Smooth muscle cell (in vitro differentiated cells): ENCODE data around the gene SH3GLB1. TPM values are rescaled to one million over a fixed set of nuclear protein-coding genes. Genes with fewer than 3 reads are reported as not detected.
A peak's percentile ranks its signal among the peaks of the same experiment; 100 is the strongest.
"Not testable (repeated sequence)": the region's sequence is repeated elsewhere in the genome, so short reads cannot be mapped to it uniquely, and the experiment has no call there.

Source experiments
- DNase-seq: peaks from one replicate; lab custom pipeline; 2025; ENCODE audit not compliant: unreplicated experiment; lab: John Stamatoyannopoulos, UW
- H2AFZ ChIP-seq: fragments of 200-600 bp; sonication (generic); 2 replicates; pipeline ENCODE4 v1.6.0; 2016; ENCODE audit warnings: antibody characterized with exemption, low read depth, mild to moderate bottlenecking
- H3F3A ChIP-seq: fragments of 200-600 bp; sonication (generic); 2 replicates; pipeline ENCODE4 v1.6.0; 2017; ENCODE audit warnings: antibody characterized with exemption, low read depth
- H3K27ac ChIP-seq: fragments of 200-600 bp; sonication (generic); 2 replicates; pipeline ENCODE4 v1.5.1; 2016; ENCODE audit warnings: low read depth, mild to moderate bottlenecking
- H3K27me3 ChIP-seq: fragments of 200-600 bp; sonication (generic); 2 replicates; pipeline ENCODE4 v1.6.1; 2016; ENCODE audit warnings: low read depth, mild to moderate bottlenecking
- H3K36me3 ChIP-seq: fragments of 200-600 bp; sonication (generic); 2 replicates; pipeline ENCODE4 v1.5.1; 2016; ENCODE audit warnings: low read depth
- H3K4me1 ChIP-seq: fragments of 200-600 bp; sonication (generic); 2 replicates; pipeline ENCODE4 v1.5.1; 2016; ENCODE audit warnings: low read depth
- H3K4me2 ChIP-seq: fragments of 200-600 bp; sonication (generic); 2 replicates; pipeline ENCODE4 v1.6.0; 2016; ENCODE audit warnings: mild to moderate bottlenecking
- H3K4me3 ChIP-seq: fragments of 200-600 bp; sonication (generic); 2 replicates; pipeline ENCODE4 v1.5.1; 2016; ENCODE audit warnings: mild to moderate bottlenecking
- H3K79me2 ChIP-seq: fragments of 200-600 bp; sonication (generic); 2 replicates; pipeline ENCODE4 v1.6.0; 2016; ENCODE audit warnings: low read depth, mild to moderate bottlenecking
- H3K9ac ChIP-seq: fragments of 200-600 bp; sonication (generic); 2 replicates; pipeline ENCODE4 v1.6.0; 2016; ENCODE audit warnings: low read depth
- H3K9me3 ChIP-seq: fragments of 200-600 bp; sonication (generic); replicated peaks from 2 replicates; pipeline ENCODE4 v1.5.1; 2016; ENCODE audit warnings: low read depth
- H4K20me1 ChIP-seq: fragments of 200-600 bp; sonication (generic); 2 replicates; pipeline ENCODE4 v1.6.0; 2016; ENCODE audit warnings: low read depth
- WGBS: methylation state at CpG from one replicate; pipeline ENCODE4 v1.1.7; 2016; ENCODE audit warnings: low lambda C conversion rate; 5-methylcytosine and 5-hydroxymethylcytosine counted together
- polyA plus RNA-seq: library from polyadenylated mRNA; unstranded; fragments of >200 nt; fragmentation: Nextera tagmentation; extraction: Ambion mirVana; gene quantifications from 2 replicates; pipeline ENCODE4 v1.2.1, GENCODE V29; 2016
- total RNA-seq: library from RNA; depleted of rRNA; stranded (reverse); fragments of >200 nt; gene quantifications from 2 replicates; pipeline ENCODE4 v1.2.3, GENCODE V29; 2014
- TF ChIP-seq, protein P1 (sequence below): fragments of 200-600 bp; sonication (generic); IDR thresholded peaks from 2 replicates; pipeline ENCODE4 v1.5.1; 2017; ENCODE audit warnings: borderline replicate concordance, mild to moderate bottlenecking, antibody characterized with exemption; ENCODE audit not compliant: insufficient read depth, poor library complexity, severe bottlenecking

SH3GLB1 gene
- total RNA-seq (69.0 and 89.8 TPM in 2 replicates), polyA plus RNA-seq (76.5 and 86.8 TPM in 2 replicates)

DNA sequence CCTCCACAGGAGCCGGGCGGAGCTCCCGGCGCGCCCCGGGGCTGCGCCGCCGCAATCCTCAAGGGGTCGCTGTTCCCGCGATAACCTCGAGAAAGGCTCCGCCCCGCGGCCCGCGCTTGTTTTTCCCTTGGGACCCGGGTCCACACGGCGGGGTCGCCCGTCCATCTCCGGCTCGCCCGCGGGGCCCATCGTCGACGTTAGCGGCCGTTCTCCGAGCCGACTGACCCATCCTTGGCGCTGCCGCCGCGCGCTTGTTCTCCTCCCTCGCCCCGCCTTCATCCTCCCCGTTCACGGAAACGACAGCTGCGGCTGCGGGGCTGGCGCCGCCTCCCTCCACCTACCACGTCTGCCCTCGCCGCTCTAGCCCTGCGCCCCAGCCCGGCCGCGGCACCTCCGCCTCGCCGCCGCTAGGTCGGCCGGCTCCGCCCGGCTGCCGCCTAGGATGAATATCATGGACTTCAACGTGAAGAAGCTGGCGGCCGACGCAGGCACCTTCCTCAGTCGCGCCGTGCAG is at the start of gene SH3GLB1:
TSS of gene SH3GLB1 (plus strand) at position 119 of the 514 bp plus-strand sequence. CDS start at position 443, 324 bp downstream.
- H3K4me2 ChIP-seq = peak within 1 kb of the TSS; percentile 99
- peak within 1 kb of the TSS; percentile 92 for H3K27ac ChIP-seq
- peaks cover 38% of the 10 kb centered on the region for H4K20me1 ChIP-seq
- H3F3A ChIP-seq = peaks cover 10% of the 10 kb centered on the region
- TF ChIP-seq, protein P1, sequence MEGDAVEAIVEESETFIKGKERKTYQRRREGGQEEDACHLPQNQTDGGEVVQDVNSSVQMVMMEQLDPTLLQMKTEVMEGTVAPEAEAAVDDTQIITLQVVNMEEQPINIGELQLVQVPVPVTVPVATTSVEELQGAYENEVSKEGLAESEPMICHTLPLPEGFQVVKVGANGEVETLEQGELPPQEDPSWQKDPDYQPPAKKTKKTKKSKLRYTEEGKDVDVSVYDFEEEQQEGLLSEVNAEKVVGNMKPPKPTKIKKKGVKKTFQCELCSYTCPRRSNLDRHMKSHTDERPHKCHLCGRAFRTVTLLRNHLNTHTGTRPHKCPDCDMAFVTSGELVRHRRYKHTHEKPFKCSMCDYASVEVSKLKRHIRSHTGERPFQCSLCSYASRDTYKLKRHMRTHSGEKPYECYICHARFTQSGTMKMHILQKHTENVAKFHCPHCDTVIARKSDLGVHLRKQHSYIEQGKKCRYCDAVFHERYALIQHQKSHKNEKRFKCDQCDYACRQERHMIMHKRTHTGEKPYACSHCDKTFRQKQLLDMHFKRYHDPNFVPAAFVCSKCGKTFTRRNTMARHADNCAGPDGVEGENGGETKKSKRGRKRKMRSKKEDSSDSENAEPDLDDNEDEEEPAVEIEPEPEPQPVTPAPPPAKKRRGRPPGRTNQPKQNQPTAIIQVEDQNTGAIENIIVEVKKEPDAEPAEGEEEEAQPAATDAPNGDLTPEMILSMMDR = peak; percentile 91
- H3K9ac ChIP-seq = peak within 1 kb of the TSS; percentile 94
- H3K4me1 ChIP-seq = peaks cover 32% of the 10 kb centered on the region
- WGBS = 2% methylated on average over 69 of the region's 71 CpGs
- H3K27me3 ChIP-seq = no peaks in the 10 kb centered on the region
- peak within 1 kb of the TSS; percentile 93 for H2AFZ ChIP-seq
- H3K4me3 ChIP-seq = peak within 1 kb of the TSS; percentile 90
- no peaks in the 10 kb centered on the region for H3K9me3 ChIP-seq
- peaks cover 44% of the 10 kb centered on the region for H3K79me2 ChIP-seq
- peak; percentile 85 for DNase-seq
- H3K36me3 ChIP-seq = no peaks in the 10 kb centered on the region

DNA sequence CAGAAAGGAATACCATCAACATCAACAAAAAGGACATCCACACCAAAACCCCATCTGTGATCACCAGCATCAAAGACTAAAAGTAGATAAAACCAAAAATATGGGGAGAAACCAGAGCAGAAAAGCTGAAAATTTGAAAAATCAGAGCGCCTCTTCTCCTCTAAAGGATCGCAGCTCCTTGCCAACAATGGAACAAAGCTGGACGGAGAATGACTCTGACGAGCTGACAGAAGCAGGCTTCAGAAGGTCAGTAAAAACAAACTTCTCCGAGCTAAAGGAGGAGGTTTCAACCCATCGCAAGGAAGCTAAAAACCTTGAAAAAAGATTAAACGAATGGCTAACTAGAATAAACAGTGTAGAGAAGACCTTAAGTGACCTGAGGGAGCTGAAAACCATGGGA is 46.0 kb upstream of the SH3GLB1 start:
- not testable (repeated sequence) for H3K4me2 ChIP-seq, H2AFZ ChIP-seq, H3K27ac ChIP-seq, H3F3A ChIP-seq, H3K4me1 ChIP-seq, H3K27me3 ChIP-seq, H3K79me2 ChIP-seq, H4K20me1 ChIP-seq, H3K9me3 ChIP-seq, H3K36me3 ChIP-seq, DNase-seq, H3K9ac ChIP-seq, H3K4me3 ChIP-seq
- 94% methylated on average over 7 of the region's 7 CpGs for WGBS

DNA sequence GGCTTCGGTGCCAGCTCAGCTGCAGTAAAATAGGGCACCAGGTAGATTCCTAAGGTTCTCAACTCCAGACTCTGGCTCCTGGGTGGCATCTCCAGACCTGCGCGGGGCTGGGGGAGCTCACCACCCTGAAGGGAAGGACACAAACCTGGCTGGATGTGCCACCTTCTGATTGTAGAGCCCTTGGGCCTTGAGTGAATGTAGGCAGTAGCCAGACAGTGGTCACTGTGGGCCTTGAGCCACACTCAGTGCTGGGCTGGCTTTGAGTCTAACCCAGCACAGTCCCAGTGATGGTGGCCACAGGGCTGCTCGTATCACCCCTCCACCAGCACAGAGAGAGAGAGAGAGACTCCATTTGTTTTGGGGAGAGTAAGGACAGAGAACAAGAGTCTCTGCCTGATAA is 38.0 kb upstream of the SH3GLB1 start:
- H3F3A ChIP-seq = no peaks in the 10 kb centered on the region
- peak overlapping the region; percentile 51 for H2AFZ ChIP-seq
- H3K36me3 ChIP-seq = no peaks in the 10 kb centered on the region
- DNase-seq = no peak
- no peak overlapping the region for H3K4me3 ChIP-seq
- no peaks in the 10 kb centered on the region for H3K79me2 ChIP-seq
- TF ChIP-seq, protein P1 = no peak
- H3K9me3 ChIP-seq = no peaks in the 10 kb centered on the region
- H3K4me2 ChIP-seq = no peak overlapping the region
- no peaks in the 10 kb centered on the region for H3K4me1 ChIP-seq
- H3K9ac ChIP-seq = no peak overlapping the region
- H4K20me1 ChIP-seq = no peaks in the 10 kb centered on the region
- no peak overlapping the region for H3K27ac ChIP-seq
- H3K27me3 ChIP-seq = no peaks in the 10 kb centered on the region
- 89% methylated on average over 4 of the region's 4 CpGs for WGBS

DNA sequence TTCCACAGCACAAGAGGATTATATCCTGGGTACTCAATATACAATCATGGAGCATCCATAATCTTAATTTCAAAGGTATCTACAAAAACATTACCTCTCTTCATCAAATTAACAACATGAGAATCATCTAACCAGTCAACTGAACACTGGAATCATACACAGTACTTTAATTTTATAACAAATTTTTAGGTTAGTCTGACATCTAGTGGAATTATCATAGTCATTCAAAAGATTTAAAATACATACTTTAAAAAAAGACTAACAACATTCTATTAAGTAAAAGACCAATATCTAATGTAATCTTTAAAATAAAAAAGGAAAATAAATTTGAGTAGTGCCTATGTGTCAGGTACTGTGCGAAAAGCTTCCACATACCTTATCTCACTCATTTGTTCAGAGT is 16.8 kb upstream of the SH3GLB1 start:
- WGBS = 96% methylated on average over 1 of the region's 1 CpG
- no peak for DNase-seq

More for the DNA sequence above, 16.8 kb upstream of the SH3GLB1 start:
- Histone ChIP-seq H3K4me2 (no peak overlapping the region), H2AFZ (no peak overlapping the region), H3K4me3 (no peak overlapping the region), H3F3A (no peaks in the 10 kb centered on the region), H3K27ac (no peak overlapping the region), H3K4me1 (no peaks in the 10 kb centered on the region), H3K9me3 (no peaks in the 10 kb centered on the region), H4K20me1 (no peaks in the 10 kb centered on the region), H3K27me3 (no peaks in the 10 kb centered on the region), H3K79me2 (no peaks in the 10 kb centered on the region), H3K9ac (no peak overlapping the region), H3K36me3 (no peaks in the 10 kb centered on the region)
- TF ChIP-seq, protein P1 = peak; percentile 27
